Activated CD8-positive, alpha-beta memory T cell treated with anti-CD3 and anti-CD28 coated beads for 48 hours (primary cell): ENCODE results near the gene CUX1.

Experiments used
- DNase-seq, 3 experiments: peaks; one replicate each; pipeline ENCODE4 v3.0.0-alpha.2; 2020; ENCODE audit warnings: low read depth in 2 of 3, low spot score in 2 of 3

CUX1 gene

DNA sequence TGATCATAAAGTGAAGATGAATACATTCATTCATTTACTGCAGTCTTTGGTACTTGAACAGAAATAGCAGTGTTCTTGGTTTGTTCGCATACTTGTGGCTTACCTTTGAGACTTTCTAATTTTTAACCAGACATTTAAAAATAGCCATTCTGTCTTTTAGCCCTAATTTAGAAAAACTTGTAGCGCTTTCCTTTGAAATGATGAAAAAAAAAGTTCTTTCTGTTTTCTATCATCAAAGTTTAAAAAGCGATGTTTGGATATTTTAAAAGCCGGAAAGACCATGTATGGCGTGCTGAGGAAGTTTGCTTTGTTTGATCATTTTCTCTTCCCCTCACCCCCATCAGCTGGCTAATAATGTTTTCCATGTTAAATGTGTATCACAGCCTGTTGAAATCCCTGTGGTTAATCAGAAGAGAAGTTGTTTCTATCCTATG lies 116.3 kb downstream of the CUX1 start:
- DNase-seq: no peak

- DNase-seq: no peak
Measured at GRCh38 chr7:101934618-101935017, 117.2 kb downstream of the CUX1 start.

DNA sequence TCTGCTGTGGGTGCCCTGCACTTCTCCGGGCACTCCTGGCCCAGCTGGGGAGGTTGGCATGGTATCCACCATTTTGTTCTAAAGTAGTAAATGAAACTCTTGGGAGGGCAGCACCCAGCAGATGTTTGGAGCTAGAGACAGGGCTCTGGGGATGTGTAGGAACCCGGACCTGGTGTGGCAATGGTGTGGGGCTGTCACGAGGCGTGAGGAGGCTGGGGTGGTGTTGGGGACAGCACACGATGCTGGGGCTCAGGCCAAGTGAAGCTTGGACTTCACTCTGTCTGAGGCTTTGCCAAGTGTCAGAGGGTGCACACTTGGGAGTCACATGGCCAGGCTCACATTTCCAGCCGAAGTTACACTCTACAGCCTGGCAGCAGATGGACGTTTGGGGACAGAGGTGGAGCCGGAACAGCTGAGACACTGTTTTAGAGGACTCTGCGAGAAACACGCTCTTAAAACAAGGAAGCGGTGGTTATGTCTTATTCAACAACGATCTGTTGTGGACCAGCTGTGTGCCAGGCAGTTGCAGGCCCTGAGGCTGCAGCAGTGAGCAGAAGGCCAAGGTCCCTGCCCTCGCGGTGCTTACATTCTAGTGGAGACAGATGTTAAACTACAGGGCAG lies 118.2 kb downstream of the CUX1 start:
- no peak for DNase-seq

DNA sequence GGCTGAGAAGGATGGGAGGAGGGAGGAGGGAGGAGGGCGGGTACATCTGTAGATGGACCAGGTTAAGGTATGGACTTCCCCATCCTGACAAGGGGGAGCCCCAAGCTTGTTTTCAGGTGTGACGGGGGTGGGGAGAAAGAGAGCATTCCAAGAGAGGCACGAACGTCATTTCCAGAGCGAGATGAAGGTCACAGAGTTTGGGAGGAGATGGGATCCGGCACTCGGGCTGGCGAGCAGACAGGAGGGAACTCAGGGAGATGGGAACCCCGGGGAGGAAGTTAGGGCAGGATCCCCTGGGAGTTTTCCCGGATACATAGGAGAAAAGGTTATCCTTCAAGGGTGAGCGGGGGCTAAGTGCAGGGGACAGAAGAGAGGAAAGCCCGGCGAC lies 118.8 kb downstream of the CUX1 start:
- DNase-seq: no peak

GRCh38 chr7:101936611-101937231 lies 119.3 kb downstream of the CUX1 start:
- no peak for DNase-seq

- DNase-seq: no peak
Measured at GRCh38 chr7:101937717-101938514, 120.5 kb downstream of the CUX1 start.

DNA sequence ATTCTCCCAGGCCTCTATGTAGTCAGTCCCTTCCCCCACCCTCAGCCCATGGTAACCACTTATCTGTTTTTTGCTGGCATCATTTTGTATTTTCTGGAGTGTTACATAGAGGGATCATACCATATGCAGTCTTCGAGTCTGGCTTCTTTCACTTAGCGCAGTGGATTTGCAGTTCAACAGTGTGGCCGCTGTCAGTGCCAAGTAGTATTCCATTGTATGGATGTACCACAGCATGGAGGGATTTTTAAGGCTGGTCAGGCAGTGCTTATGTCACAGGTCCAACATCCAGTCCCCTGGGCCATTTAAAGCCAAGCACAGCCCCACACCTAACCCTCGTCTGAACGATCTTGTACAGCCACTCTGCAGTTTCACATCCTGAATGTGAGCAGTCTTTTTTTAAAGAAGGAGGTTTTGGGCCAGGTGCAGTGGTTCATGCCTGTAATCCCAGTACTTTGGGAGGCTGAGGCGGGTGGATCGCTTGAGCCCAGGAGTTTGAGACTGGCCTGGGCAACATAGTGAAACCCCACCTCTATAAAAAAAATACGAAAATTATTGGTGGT lies 121.8 kb downstream of the CUX1 start:
- DNase-seq: no peak

GRCh38 chr7:101940151-101940550 lies 122.7 kb downstream of the CUX1 start:
- DNase-seq: no peak

DNA sequence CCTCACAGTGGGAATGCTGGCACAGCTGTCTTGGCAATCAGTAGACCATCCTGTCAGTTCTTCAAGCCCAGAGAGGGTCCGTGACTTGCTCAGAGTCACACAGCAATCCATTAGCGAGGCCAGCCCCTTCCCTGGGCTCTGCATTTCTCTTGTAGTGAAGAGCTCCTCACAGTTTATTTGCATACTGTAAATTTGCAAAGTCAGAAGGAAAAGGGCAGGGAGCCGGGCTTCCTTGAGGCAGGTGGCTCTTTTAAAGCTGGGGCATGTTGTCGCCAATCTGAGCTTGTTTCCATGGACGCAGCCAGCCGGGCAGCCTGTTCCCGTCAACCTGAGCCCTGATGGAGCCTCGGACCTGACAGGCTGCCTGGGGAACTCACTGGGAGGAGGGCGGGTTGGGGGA lies 123.4 kb downstream of the CUX1 start:
- no peak for DNase-seq

- no peak for DNase-seq
Measured at GRCh38 chr7:101941481-101942383, 124.3 kb downstream of the CUX1 start.

DNA sequence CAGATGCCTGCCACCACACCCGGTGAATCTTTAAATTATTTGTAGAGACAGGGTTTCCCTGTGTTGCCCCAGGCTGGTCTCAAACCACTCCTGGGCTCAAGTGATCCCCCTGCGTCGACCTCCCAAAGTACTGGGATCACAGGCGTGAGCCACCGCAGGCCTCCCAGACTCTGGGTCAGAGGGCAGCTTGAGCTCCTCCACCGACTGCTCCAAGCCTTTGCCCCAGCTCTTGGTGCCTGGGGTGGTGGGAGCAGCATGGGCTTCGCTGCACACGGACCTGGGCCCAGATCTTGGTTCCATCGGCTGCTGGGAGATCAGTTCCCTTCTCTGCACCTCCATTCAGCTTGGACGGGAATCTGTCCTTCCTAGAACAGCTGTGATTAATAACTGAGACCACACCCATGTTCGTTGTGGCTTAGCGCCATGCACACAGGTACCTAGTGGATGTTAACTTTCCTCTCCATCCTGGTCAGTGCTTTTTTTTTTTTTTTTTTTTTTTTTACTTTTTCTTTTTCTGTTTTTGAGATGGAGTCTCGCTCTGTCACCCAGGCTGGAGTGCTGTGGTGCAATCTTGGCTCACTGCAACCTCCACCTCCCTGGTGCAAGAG lies 125.3 kb downstream of the CUX1 start:
- DNase-seq: no peak

DNA sequence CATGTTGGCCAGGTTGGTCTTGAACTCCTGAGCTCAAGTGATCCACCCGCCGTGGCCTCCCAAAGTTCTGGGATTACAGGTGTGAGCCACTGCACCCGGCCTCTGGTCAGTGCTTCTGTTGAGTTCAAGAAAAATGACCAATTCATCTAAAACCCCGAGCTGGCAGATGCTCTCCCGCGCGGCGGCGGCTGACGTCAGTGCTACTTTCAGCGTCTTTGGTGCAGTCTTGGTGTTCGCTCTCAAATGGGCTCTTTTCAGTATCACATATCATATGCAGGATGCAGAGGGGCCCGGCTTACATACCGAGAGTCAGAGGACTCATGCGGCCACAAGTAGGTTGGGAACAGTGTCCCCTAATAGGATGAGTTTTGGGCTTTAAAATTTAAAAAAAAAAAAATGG lies 125.9 kb downstream of the CUX1 start:
- no peak for DNase-seq

DNA sequence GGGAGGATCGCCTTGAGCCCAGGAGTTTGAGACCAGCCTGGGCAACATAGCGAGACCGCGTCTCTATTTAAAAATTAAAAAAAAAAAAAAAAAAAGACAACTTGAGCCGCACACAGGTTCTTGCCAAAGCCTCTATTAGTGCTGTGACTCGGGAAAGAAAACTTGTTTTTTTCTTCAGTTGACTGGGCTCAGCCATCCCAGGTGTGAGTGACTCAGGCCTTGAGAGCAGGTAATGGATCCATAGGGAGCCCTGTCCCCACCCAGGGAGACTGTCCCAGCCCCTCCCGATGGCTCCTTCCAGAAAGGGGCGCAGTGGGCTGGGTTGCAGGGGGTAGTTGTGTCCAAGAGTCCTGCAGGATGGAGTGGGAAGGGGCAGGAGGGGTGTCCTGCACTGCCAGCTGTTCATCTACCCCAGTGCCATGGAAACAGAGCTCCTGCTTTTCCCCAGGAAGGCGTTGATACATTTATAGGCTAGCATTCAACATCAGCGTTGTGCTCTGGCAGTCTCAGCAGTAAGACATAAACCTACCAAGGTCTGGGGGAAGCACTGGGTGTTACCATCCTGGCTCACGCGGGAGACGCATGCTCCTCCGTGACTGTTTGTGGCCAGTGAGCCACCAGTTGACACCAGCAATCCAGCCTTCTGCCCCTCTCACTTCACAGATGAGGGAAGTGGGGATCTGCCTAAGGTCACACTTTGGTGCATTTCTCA lies 126.6 kb downstream of the CUX1 start:
- no peak for DNase-seq

DNA sequence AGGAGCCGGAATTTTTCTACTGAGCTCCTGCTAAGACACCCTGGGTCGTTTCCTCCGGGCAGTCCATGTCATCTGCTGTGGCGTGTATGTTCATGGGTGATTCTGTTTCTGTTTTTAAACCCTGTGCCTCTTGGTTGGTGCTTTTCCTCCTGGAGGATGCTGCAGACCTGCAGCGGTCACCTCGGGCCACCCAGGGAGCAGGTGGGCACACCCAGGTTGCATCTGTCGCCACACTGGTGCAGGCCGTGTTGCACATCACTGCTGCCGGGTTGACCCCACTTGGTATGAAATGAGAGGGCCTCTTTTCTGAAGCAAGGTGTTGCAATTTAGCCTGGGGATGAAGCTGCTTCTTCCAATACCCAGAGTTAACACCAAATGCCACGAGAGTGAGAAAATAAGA lies 127.2 kb downstream of the CUX1 start:
- DNase-seq: no peak

- no peak for DNase-seq
Measured at GRCh38 chr7:101945034-101945758, 127.8 kb downstream of the CUX1 start.

DNA sequence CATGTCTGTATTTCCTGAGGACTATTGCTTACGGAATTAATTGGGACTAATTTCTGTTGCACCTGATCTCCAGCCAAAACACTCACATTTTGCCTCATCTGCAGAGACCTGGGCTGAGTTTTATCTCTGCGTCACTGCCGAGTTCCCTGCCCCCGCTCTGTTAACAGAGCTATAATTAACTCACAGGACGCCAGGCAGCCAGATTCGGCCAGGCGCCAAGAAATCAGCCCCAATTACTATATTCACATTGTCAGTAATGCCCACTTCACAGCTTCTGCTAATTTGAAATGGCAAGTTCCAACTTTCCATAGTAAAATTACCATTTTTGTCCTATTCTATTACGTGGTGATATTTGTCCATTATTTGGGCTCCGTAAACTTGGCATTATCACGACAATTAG lies 130.5 kb downstream of the CUX1 start:
- DNase-seq: no peak

- DNase-seq: no peak
Measured at GRCh38 chr7:101948650-101949049, 131.2 kb downstream of the CUX1 start.

- DNase-seq: no peak
Measured at GRCh38 chr7:101950450-101951119, 133.2 kb downstream of the CUX1 start.

GRCh38 chr7:101951757-101952156 lies 134.3 kb downstream of the CUX1 start:
- DNase-seq: no peak
